ENCODE data around the gene C9orf40.

DNA sequence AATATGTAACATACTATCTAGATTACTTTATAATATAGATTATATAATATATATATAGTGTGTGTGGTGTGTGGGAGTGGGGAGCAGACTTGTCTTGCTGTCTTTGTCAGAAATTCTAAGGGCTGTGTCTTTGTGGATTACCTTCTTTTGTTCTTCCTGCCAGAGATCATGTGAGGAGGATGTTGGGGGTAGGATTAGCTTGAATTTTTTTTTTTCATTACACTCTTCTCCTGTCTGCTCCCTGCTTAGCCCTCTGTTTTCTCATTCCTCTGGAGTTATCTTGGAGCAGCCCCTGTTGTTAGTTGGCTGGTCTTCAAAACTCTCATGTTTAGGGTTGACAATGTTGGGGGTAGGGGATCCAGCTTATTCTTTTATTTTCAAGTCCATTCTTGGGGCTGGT, 21.0 kb upstream of the C9orf40 start:
- TF ChIP-seq, protein P1, sequence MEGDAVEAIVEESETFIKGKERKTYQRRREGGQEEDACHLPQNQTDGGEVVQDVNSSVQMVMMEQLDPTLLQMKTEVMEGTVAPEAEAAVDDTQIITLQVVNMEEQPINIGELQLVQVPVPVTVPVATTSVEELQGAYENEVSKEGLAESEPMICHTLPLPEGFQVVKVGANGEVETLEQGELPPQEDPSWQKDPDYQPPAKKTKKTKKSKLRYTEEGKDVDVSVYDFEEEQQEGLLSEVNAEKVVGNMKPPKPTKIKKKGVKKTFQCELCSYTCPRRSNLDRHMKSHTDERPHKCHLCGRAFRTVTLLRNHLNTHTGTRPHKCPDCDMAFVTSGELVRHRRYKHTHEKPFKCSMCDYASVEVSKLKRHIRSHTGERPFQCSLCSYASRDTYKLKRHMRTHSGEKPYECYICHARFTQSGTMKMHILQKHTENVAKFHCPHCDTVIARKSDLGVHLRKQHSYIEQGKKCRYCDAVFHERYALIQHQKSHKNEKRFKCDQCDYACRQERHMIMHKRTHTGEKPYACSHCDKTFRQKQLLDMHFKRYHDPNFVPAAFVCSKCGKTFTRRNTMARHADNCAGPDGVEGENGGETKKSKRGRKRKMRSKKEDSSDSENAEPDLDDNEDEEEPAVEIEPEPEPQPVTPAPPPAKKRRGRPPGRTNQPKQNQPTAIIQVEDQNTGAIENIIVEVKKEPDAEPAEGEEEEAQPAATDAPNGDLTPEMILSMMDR (IDR thresholded peaks at IDR 0.05), result no peak
- TF ChIP-seq POLR2AphosphoS5 (IDR thresholded peaks at IDR 0.05; ENCODE audit: low read depth, low read length) (no peak), SIN3A (IDR thresholded peaks at IDR 0.05; ENCODE audit: borderline replicate concordance, insufficient read depth, low read depth, low read length) (no peak)
- TF ChIP-seq, protein P2, sequence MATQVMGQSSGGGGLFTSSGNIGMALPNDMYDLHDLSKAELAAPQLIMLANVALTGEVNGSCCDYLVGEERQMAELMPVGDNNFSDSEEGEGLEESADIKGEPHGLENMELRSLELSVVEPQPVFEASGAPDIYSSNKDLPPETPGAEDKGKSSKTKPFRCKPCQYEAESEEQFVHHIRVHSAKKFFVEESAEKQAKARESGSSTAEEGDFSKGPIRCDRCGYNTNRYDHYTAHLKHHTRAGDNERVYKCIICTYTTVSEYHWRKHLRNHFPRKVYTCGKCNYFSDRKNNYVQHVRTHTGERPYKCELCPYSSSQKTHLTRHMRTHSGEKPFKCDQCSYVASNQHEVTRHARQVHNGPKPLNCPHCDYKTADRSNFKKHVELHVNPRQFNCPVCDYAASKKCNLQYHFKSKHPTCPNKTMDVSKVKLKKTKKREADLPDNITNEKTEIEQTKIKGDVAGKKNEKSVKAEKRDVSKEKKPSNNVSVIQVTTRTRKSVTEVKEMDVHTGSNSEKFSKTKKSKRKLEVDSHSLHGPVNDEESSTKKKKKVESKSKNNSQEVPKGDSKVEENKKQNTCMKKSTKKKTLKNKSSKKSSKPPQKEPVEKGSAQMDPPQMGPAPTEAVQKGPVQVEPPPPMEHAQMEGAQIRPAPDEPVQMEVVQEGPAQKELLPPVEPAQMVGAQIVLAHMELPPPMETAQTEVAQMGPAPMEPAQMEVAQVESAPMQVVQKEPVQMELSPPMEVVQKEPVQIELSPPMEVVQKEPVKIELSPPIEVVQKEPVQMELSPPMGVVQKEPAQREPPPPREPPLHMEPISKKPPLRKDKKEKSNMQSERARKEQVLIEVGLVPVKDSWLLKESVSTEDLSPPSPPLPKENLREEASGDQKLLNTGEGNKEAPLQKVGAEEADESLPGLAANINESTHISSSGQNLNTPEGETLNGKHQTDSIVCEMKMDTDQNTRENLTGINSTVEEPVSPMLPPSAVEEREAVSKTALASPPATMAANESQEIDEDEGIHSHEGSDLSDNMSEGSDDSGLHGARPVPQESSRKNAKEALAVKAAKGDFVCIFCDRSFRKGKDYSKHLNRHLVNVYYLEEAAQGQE (IDR thresholded peaks at IDR 0.05; ENCODE audit: insufficient read depth in 1 of 2, low read depth in 2 of 2, low read length in 1 of 2), result no peak

All from Panc1 (cell line).